Measurements from ENCODE around the gene ENPP1. TPM values are rescaled to one million over a fixed set of nuclear protein-coding genes. Genes with fewer than 3 reads are reported as not detected.
"Not testable (repeated sequence)": the region's sequence is repeated elsewhere in the genome, so short reads cannot be mapped to it uniquely, and the experiment has no call there.

The ENPP1 gene
- total and polyA plus RNA-seq, 8 donors = 1.6 to 2.5 (median 2.0) TPM

GRCh38 chr6:131910219-131910589, 102.4 kb downstream of the ENPP1 start:
- no peaks in the 10 kb centered on the region for H3K36me3 ChIP-seq
- peaks cover 11 to 50% of the 10 kb centered on the region in 2 donors for H3K27me3 ChIP-seq
- no peak for ATAC-seq
- H3K27ac ChIP-seq = no peak overlapping the region
- H3K4me3 ChIP-seq = no peak overlapping the region
- no peaks in the 10 kb centered on the region for H3K9me3 ChIP-seq
- DNase-seq = no peak
- TF ChIP-seq, protein P1, sequence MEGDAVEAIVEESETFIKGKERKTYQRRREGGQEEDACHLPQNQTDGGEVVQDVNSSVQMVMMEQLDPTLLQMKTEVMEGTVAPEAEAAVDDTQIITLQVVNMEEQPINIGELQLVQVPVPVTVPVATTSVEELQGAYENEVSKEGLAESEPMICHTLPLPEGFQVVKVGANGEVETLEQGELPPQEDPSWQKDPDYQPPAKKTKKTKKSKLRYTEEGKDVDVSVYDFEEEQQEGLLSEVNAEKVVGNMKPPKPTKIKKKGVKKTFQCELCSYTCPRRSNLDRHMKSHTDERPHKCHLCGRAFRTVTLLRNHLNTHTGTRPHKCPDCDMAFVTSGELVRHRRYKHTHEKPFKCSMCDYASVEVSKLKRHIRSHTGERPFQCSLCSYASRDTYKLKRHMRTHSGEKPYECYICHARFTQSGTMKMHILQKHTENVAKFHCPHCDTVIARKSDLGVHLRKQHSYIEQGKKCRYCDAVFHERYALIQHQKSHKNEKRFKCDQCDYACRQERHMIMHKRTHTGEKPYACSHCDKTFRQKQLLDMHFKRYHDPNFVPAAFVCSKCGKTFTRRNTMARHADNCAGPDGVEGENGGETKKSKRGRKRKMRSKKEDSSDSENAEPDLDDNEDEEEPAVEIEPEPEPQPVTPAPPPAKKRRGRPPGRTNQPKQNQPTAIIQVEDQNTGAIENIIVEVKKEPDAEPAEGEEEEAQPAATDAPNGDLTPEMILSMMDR (IDR thresholded peaks at IDR 0.05) = peak in 1 of 2 donors; percentile 45
- no peaks in the 10 kb centered on the region for H3K4me1 ChIP-seq
- intact Hi-C loops (cut with DNase I) = loop anchor here in 1 of 2 donors (5.0 kb wide), 1 partner anchor 218 kb away; no protein-coding TSS in a partner anchor

GRCh38 chr6:131910956-131911355, 103.1 kb downstream of the ENPP1 start:
- Histone ChIP-seq H3K4me1 (no peaks in the 10 kb centered on the region), H3K27ac (no peak overlapping the region), H3K27me3 (peaks cover 11 to 56% of the 10 kb centered on the region in 2 donors), H3K36me3 (no peaks in the 10 kb centered on the region), H3K9me3 (no peaks in the 10 kb centered on the region), H3K4me3 (no peak overlapping the region)
- ATAC-seq (no peak), DNase-seq (no peak)
- TF ChIP-seq, protein P1 (IDR thresholded peaks at IDR 0.05) = no peak
- intact Hi-C loops (cut with DNase I) = loop anchor here in 1 of 2 donors (5.0 kb wide), 1 partner anchor 219 kb away; no protein-coding TSS in a partner anchor

- H3K27me3 ChIP-seq = peaks cover 11 to 56% of the 10 kb centered on the region in 2 donors
- no peak overlapping the region for H3K4me3 ChIP-seq
- ATAC-seq = no peak
- intact Hi-C loops (cut with DNase I) = loop anchor here in 1 of 2 donors (5.0 kb wide), 1 partner anchor 220 kb away; no protein-coding TSS in a partner anchor
- H3K9me3 ChIP-seq = no peaks in the 10 kb centered on the region
- TF ChIP-seq, protein P1 (IDR thresholded peaks at IDR 0.05) = no peak
- no peak overlapping the region for H3K27ac ChIP-seq
- no peaks in the 10 kb centered on the region for H3K36me3 ChIP-seq
- H3K4me1 ChIP-seq = no peaks in the 10 kb centered on the region
- no peak for DNase-seq
Measured at GRCh38 chr6:131911951-131912350, 104.1 kb downstream of the ENPP1 start.

DNA sequence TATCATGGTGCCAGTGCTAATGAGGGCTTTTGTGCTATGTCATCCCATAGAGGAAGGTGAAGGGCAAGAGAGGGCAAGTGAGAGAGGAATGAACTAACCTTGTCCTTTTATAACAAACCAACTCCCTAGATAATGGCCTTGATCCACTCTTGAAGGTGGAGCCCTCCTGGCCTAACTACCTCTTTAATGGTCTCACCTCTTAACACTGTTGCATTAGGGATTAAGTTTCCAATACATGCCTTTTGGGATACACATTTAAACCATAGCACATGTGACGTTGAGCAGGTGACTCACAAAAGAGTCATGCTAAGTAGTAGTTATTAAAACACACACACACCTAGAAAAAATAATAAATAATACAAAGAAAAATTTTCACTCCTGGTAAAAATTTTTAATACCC, 106.4 kb downstream of the ENPP1 start:
- intact Hi-C loops (cut with DNase I) = loop anchor here in 1 of 2 donors (5.0 kb wide), 1 partner anchor 222 kb away; no protein-coding TSS in a partner anchor
- no peak for ATAC-seq
- DNase-seq = no peak
- H3K9me3 ChIP-seq = no peaks in the 10 kb centered on the region
- TF ChIP-seq, protein P1 (IDR thresholded peaks at IDR 0.05) = no peak
- no peak overlapping the region for H3K4me3 ChIP-seq
- H3K4me1 ChIP-seq = no peaks in the 10 kb centered on the region
- H3K27ac ChIP-seq = no peak overlapping the region
- no peaks in the 10 kb centered on the region for H3K36me3 ChIP-seq
- H3K27me3 ChIP-seq = peaks cover 11 to 61% of the 10 kb centered on the region in 2 donors

DNA sequence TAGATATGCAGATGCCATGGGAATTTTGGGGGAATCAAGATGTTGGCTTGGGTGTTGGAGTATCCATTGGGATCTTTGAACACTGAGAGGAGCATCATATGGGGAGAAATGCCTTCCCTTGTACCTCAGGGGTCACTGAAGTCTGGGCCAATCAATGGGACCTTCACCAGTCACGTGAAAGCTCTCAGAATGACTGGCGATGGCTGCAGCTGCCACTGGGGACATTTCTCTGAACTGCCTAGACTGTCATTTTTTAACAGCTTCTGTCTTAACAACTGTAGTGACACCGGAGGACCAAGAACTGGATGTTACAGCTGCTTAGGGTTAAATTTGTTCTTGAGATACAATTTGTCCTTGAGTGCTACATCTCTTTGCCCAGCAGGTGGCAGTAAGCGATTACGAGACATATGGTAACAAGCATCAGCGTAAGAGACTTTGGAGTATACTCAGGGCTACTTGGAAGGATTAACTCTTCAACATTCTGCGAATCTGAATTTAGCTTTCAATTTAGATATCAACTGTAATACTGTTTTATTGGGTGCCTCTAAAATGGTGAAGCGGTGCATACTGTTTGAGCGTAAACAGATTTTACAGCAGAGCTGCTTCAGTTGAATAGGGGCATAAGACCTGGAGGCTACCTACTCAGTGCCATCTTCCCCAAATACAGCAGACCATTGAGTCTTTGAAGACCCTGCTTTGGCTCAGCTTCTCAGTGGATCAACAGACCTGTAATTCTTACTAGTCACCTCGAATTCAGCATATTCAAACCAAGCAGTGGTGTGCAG, 107.3 kb downstream of the ENPP1 start:
- DNase-seq (peak in 2 of 4 donors; percentile 51 to 80), ATAC-seq (peak; percentile 95)
- peaks cover 11 to 61% of the 10 kb centered on the region in 2 donors for H3K27me3 ChIP-seq
- no peaks in the 10 kb centered on the region for H3K9me3 ChIP-seq
- H3K27ac ChIP-seq = no peak overlapping the region
- H3K36me3 ChIP-seq = no peaks in the 10 kb centered on the region
- TF ChIP-seq, protein P1 (IDR thresholded peaks at IDR 0.05) = peak; percentile 57 to 84
- intact Hi-C loops (cut with DNase I) = loop anchor here in 1 of 2 donors (5.0 kb wide), 1 partner anchor 223 kb away; no protein-coding TSS in a partner anchor
- no peaks in the 10 kb centered on the region for H3K4me1 ChIP-seq
- H3K4me3 ChIP-seq = no peak overlapping the region

GRCh38 chr6:131916091-131916796, 108.4 kb downstream of the ENPP1 start:
- H3K4me3 ChIP-seq; ATAC-seq; H3K9me3 ChIP-seq; H3K27ac ChIP-seq; intact Hi-C loops (cut with DNase I); H3K36me3 ChIP-seq; DNase-seq; H3K4me1 ChIP-seq: not testable (repeated sequence)
- H3K27me3 ChIP-seq = peaks cover 11 to 50% of the 10 kb centered on the region in 2 donors
